GM12892 (cell line): ENCODE results near the gene RHOV.

ENCODE experiments used
- POLR2A ChIP-seq: IDR thresholded peaks from 2 replicates; pipeline ENCODE4 v1.6.1; 2011; ENCODE audit warnings: low read depth, low read length, control low read depth
- POLR2AphosphoS5 ChIP-seq: IDR thresholded peaks from 2 replicates; pipeline ENCODE4 v1.6.1; 2011; ENCODE audit warnings: low read depth, low read length, control low read depth

GRCh38 chr15:40911693-40912092 is 37.7 kb upstream of the RHOV start:
- TF ChIP-seq POLR2A: no peak
- TF ChIP-seq POLR2AphosphoS5: no peak
